Hepatocyte (in vitro differentiated cells): Measurements from ENCODE around the gene HSF2BP. TPM values are rescaled to one million over a fixed set of nuclear protein-coding genes. Genes with fewer than 3 reads are reported as not detected.
"Not testable (repeated sequence)": the region's sequence is repeated elsewhere in the genome, so short reads cannot be mapped to it uniquely, and the experiment has no call there.

ENCODE experiments used
- DNase-seq: peaks from one replicate; pipeline ENCODE4 v3.0.0-alpha.2; 2016; ENCODE audit warnings: low spot score
- H2AFZ ChIP-seq: fragments of 200-600 bp; sonication (generic); 2 replicates; pipeline ENCODE4 v1.6.0; 2016; ENCODE audit warnings: antibody characterized with exemption, mild to moderate bottlenecking
- H3K27ac ChIP-seq: fragments of 200-600 bp; sonication (generic); 2 replicates; pipeline ENCODE4 v1.5.1; 2016; ENCODE audit warnings: mild to moderate bottlenecking
- H3K27me3 ChIP-seq: fragments of 200-600 bp; sonication (generic); 2 replicates; pipeline ENCODE4 v1.6.1; 2016
- H3K36me3 ChIP-seq: fragments of 200-600 bp; sonication (generic); replicated peaks from 2 replicates; pipeline ENCODE4 v1.5.1; 2016; ENCODE audit warnings: low read depth; ENCODE audit not compliant: insufficient read depth
- H3K4me1 ChIP-seq: fragments of 200-600 bp; sonication (generic); 2 replicates; pipeline ENCODE4 v1.5.1; 2016; ENCODE audit warnings: mild to moderate bottlenecking, moderate library complexity; ENCODE audit not compliant: insufficient read depth
- H3K4me2 ChIP-seq: fragments of 200-600 bp; sonication (generic); 2 replicates; pipeline ENCODE4 v1.6.0; 2016
- H3K4me3 ChIP-seq: fragments of 200-600 bp; sonication (generic); 2 replicates; pipeline ENCODE4 v1.5.1; 2016; ENCODE audit warnings: mild to moderate bottlenecking
- H3K79me2 ChIP-seq: fragments of 200-600 bp; sonication (generic); 2 replicates; pipeline ENCODE4 v1.6.0; 2017; ENCODE audit warnings: mild to moderate bottlenecking
- H3K9me2 ChIP-seq: fragments of 200-600 bp; sonication (generic); replicated peaks from 2 replicates; pipeline ENCODE4 v1.6.0; 2017; ENCODE audit warnings: mild to moderate bottlenecking; ENCODE audit not compliant: insufficient read depth
- H3K9me3 ChIP-seq: fragments of 200-600 bp; sonication (generic); 2 replicates; pipeline ENCODE4 v1.5.1; 2016; ENCODE audit warnings: low read depth, mild to moderate bottlenecking
- H4K20me1 ChIP-seq: fragments of 200-600 bp; sonication (generic); 2 replicates; pipeline ENCODE4 v1.6.0; 2016; ENCODE audit warnings: mild to moderate bottlenecking; ENCODE audit not compliant: insufficient read depth, poor library complexity, severe bottlenecking
- CTCF ChIP-seq: fragments of 200-600 bp; sonication (generic); IDR thresholded peaks from 2 replicates; pipeline ENCODE4 v1.5.1; 2016; ENCODE audit warnings: antibody characterized with exemption, mild to moderate bottlenecking; ENCODE audit not compliant: poor library complexity
- EZH2 ChIP-seq: fragments of 200-600 bp; sonication (generic); IDR thresholded peaks from 2 replicates; pipeline ENCODE4 v1.6.1; 2016; ENCODE audit warnings: antibody characterized with exemption, mild to moderate bottlenecking, borderline replicate concordance
- EZH2phosphoT487 ChIP-seq: fragments of 200-600 bp; sonication (generic); IDR thresholded peaks from one replicate; pipeline ENCODE4 v1.6.1; 2018; ENCODE audit warnings: antibody characterized with exemption, mild to moderate bottlenecking, low read depth, moderate library complexity; ENCODE audit not compliant: unreplicated experiment, severe bottlenecking
- WGBS: methylation state at CpG from one replicate; pipeline ENCODE4 v1.1.6; 2016; ENCODE audit warnings: low lambda C conversion rate; ENCODE audit errors: missing lambda C conversion rate; 5-methylcytosine and 5-hydroxymethylcytosine counted together
- polyA plus RNA-seq: library from polyadenylated mRNA; unstranded; fragments of >200 nt; fragmentation: Nextera tagmentation; extraction: Ambion mirVana; gene quantifications from 2 replicates; pipeline ENCODE4 v1.2.1, GENCODE V29; 2016
- total RNA-seq: library from RNA; depleted of rRNA; stranded (reverse); fragments of >200 nt; gene quantifications from 2 replicates; pipeline ENCODE4 v1.2.3, GENCODE V29; 2014

Gene HSF2BP
- total and polyA plus RNA-seq, 2 experiments from 2014 or later = 1.3 to 1.4 TPM

GRCh38 chr21:43597052-43597451 is 62.2 kb downstream of the HSF2BP start:
- no peak overlapping the region for H3K4me3 ChIP-seq
- H3K9me3 ChIP-seq = no peaks in the 10 kb centered on the region
- WGBS = 36% methylated on average over 1 of the region's 1 CpG
- TF ChIP-seq EZH2 (no peak), CTCF (no peak), EZH2phosphoT487 (no peak)
- no peaks in the 10 kb centered on the region for H3K36me3 ChIP-seq
- H4K20me1 ChIP-seq = no peaks in the 10 kb centered on the region
- H2AFZ ChIP-seq = no peak overlapping the region
- H3K9me2 ChIP-seq = no peaks in the 10 kb centered on the region
- H3K79me2 ChIP-seq = no peaks in the 10 kb centered on the region
- no peak overlapping the region for H3K4me2 ChIP-seq
- peak; percentile 71 for DNase-seq
- H3K27ac ChIP-seq = peak overlapping the region; percentile 74
- H3K27me3 ChIP-seq = no peaks in the 10 kb centered on the region
- H3K4me1 ChIP-seq = peaks cover 47% of the 10 kb centered on the region

GRCh38 chr21:43596616-43597015 is 62.7 kb downstream of the HSF2BP start:
- Histone ChIP-seq H3K4me2 (no peak overlapping the region), H3K9me2 (no peaks in the 10 kb centered on the region), H3K79me2 (no peaks in the 10 kb centered on the region)

GRCh38 chr21:43595769-43596168 is 63.5 kb downstream of the HSF2BP start:
- Histone ChIP-seq H3K4me1 (peaks cover 48% of the 10 kb centered on the region), H3K27ac (peak overlapping the region; percentile 70)
- H3K27me3 ChIP-seq, H3K36me3 ChIP-seq, H3K9me3 ChIP-seq, H3K4me3 ChIP-seq, H2AFZ ChIP-seq, H3K4me2 ChIP-seq, DNase-seq, H3K9me2 ChIP-seq, H3K79me2 ChIP-seq, H4K20me1 ChIP-seq: not testable (repeated sequence)
- WGBS = 95% methylated on average over 8 of the region's 8 CpGs

More at GRCh38 chr21:43596616-43597015, 62.7 kb downstream of the HSF2BP start:
- Histone ChIP-seq H3K4me1 (peaks cover 51% of the 10 kb centered on the region), H3K27ac (peak overlapping the region; percentile 70), H3K27me3 (no peaks in the 10 kb centered on the region), H4K20me1 (no peaks in the 10 kb centered on the region), H2AFZ (no peak overlapping the region), H3K36me3 (no peaks in the 10 kb centered on the region), H3K4me3 (no peak overlapping the region), H3K9me3 (no peaks in the 10 kb centered on the region)
- no peak for DNase-seq
- WGBS = 92% methylated on average over 5 of the region's 5 CpGs
- no peak for TF ChIP-seq CTCF
- TF ChIP-seq EZH2 = no peak
- TF ChIP-seq EZH2phosphoT487 = no peak

- TF ChIP-seq EZH2 (no peak), CTCF (no peak), EZH2phosphoT487 (no peak)
- no peak for DNase-seq
- Histone ChIP-seq H3K9me2 (no peaks in the 10 kb centered on the region), H3K27ac (peak overlapping the region; percentile 12), H3K27me3 (no peaks in the 10 kb centered on the region), H3K79me2 (no peaks in the 10 kb centered on the region), H3K4me2 (peak overlapping the region; percentile 18), H3K4me1 (peaks cover 53% of the 10 kb centered on the region), H3K36me3 (no peaks in the 10 kb centered on the region), H4K20me1 (no peaks in the 10 kb centered on the region), H3K4me3 (no peak overlapping the region), H2AFZ (no peak overlapping the region), H3K9me3 (no peaks in the 10 kb centered on the region)
- WGBS = 82% methylated on average over 5 of the region's 5 CpGs
Observed at GRCh38 chr21:43593078-43593477, 66.2 kb downstream of the HSF2BP start.
